ENCODE measurements around the gene CDK14.

The CDK14 gene

GRCh38 chr7:90994601-90995000 lies 398.5 kb downstream of the CDK14 start:
- Histone ChIP-seq H3F3A (ENCODE audit: insufficient read depth, low read length) (no peaks in the 10 kb centered on the region), H3K4me3 (ENCODE audit: low read length) (no peak overlapping the region), H3K36me3 (replicated peaks; ENCODE audit: insufficient read depth, low read length) (no peaks in the 10 kb centered on the region; the same call in 1 of the 2 replicates), H3K9me3 (replicated peaks; ENCODE audit: insufficient read depth, low read length) (no peaks in the 10 kb centered on the region), H3K27ac (ENCODE audit: low read length) (no peak overlapping the region), H2AFZ (ENCODE audit: low read length) (no peak overlapping the region), H4K20me1 (ENCODE audit: insufficient read depth, low read length) (no peaks in the 10 kb centered on the region), H3K4me1 (ENCODE audit: low read length) (no peaks in the 10 kb centered on the region; the same call in 1 of the 2 replicates), H3K27me3 (replicated peaks; ENCODE audit: insufficient read depth, low read length) (no peaks in the 10 kb centered on the region), H3K9me2 (replicated peaks; ENCODE audit: insufficient read depth, low read length) (no peaks in the 10 kb centered on the region), H3K9ac (ENCODE audit: low read length) (no peak overlapping the region), H3K4me2 (ENCODE audit: low read depth, low read length) (no peak overlapping the region), H3K79me2 (ENCODE audit: low read length) (no peaks in the 10 kb centered on the region; the same call in 1 of the 2 replicates)
- TF ChIP-seq EZH2 (optimal IDR thresholded peaks at IDR 0.05; ENCODE audit: low read depth, low read length) (no peak), CTCF (IDR thresholded peaks at IDR 0.05; ENCODE audit: low read length) (no peak), EZH2phosphoT487 (IDR thresholded peaks at IDR 0.05; ENCODE audit: low read length) (no peak)
- no peak for DNase-seq

- Histone ChIP-seq H3F3A (ENCODE audit: insufficient read depth, low read length) (no peaks in the 10 kb centered on the region), H3K9ac (ENCODE audit: low read length) (no peak overlapping the region), H2AFZ (ENCODE audit: low read length) (no peak overlapping the region), H3K9me2 (replicated peaks; ENCODE audit: insufficient read depth, low read length) (no peaks in the 10 kb centered on the region), H3K27ac (ENCODE audit: low read length) (no peak overlapping the region), H4K20me1 (ENCODE audit: insufficient read depth, low read length) (no peaks in the 10 kb centered on the region), H3K27me3 (replicated peaks; ENCODE audit: insufficient read depth, low read length) (no peaks in the 10 kb centered on the region), H3K4me3 (ENCODE audit: low read length) (no peak overlapping the region), H3K36me3 (replicated peaks; ENCODE audit: insufficient read depth, low read length) (no peaks in the 10 kb centered on the region; the same call in 1 of the 2 replicates), H3K79me2 (ENCODE audit: low read length) (peaks cover 5% of the 10 kb centered on the region), H3K9me3 (replicated peaks; ENCODE audit: insufficient read depth, low read length) (no peaks in the 10 kb centered on the region), H3K4me1 (ENCODE audit: low read length) (no peaks in the 10 kb centered on the region; the same call in 1 of the 2 replicates), H3K4me2 (ENCODE audit: low read depth, low read length) (no peak overlapping the region)
- TF ChIP-seq EZH2 (optimal IDR thresholded peaks at IDR 0.05; ENCODE audit: low read depth, low read length) (no peak), CTCF (IDR thresholded peaks at IDR 0.05; ENCODE audit: low read length) (no peak), EZH2phosphoT487 (IDR thresholded peaks at IDR 0.05; ENCODE audit: low read length) (no peak)
- DNase-seq: no peak
Observed at GRCh38 chr7:90995996-90996395, 399.9 kb downstream of the CDK14 start.

- no peak overlapping the region for H3K27ac ChIP-seq (ENCODE audit: low read length)
- TF ChIP-seq CTCF (IDR thresholded peaks at IDR 0.05; ENCODE audit: low read length) (no peak), EZH2phosphoT487 (IDR thresholded peaks at IDR 0.05; ENCODE audit: low read length) (no peak), EZH2 (optimal IDR thresholded peaks at IDR 0.05; ENCODE audit: low read depth, low read length) (no peak)
- no peaks in the 10 kb centered on the region for H4K20me1 ChIP-seq (ENCODE audit: insufficient read depth, low read length)
- no peaks in the 10 kb centered on the region for H3K9me2 ChIP-seq (replicated peaks; ENCODE audit: insufficient read depth, low read length)
- no peak for DNase-seq
- no peak overlapping the region for H3K4me3 ChIP-seq (ENCODE audit: low read length)
- no peaks in the 10 kb centered on the region; the same call in 1 of the 2 replicates for H3K36me3 ChIP-seq (replicated peaks; ENCODE audit: insufficient read depth, low read length)
- H3K9me3 ChIP-seq (replicated peaks; ENCODE audit: insufficient read depth, low read length): no peaks in the 10 kb centered on the region
- H3K4me1 ChIP-seq (ENCODE audit: low read length): no peaks in the 10 kb centered on the region; the same call in 1 of the 2 replicates
- H3K4me2 ChIP-seq (ENCODE audit: low read depth, low read length): no peak overlapping the region
- H3K27me3 ChIP-seq (replicated peaks; ENCODE audit: insufficient read depth, low read length): no peaks in the 10 kb centered on the region
- H3F3A ChIP-seq (ENCODE audit: insufficient read depth, low read length): no peaks in the 10 kb centered on the region
- peaks cover 5% of the 10 kb centered on the region for H3K79me2 ChIP-seq (ENCODE audit: low read length)
- H2AFZ ChIP-seq (ENCODE audit: low read length): no peak overlapping the region
- no peak overlapping the region for H3K9ac ChIP-seq (ENCODE audit: low read length)
Observed at GRCh38 chr7:90999989-91000979, 404.2 kb downstream of the CDK14 start.
